HepG2 (cell line): Measurements from ENCODE around the gene DGAT2. TPM values are rescaled to one million over a fixed set of nuclear protein-coding genes. Genes with fewer than 3 reads are reported as not detected.
A peak's percentile ranks its signal among the peaks of the same experiment; 100 is the strongest.

Source experiments
- ATAC-seq: fragments of 200-7000 bp; cut with Tn5 transposase; 3 replicates; pipeline ENCODE4 v1.9.1; 2020; ENCODE audit warnings: mild to moderate bottlenecking, moderate library complexity
- BruUV-seq: library from RNA; stranded (reverse); fragments of 400-500 nt; replicated peaks from 2 replicates; lab custom pipeline; 2021; lab: Mats Ljungman, UMichigan
- CTCF ChIA-PET: fragments of 300-600 bp; formaldehyde crosslinking; extraction: SDS; loops from one replicate; lab custom pipeline; 2021; ENCODE audit warnings: low total read pairs, inconsistent platforms, low intra/inter-chr PET ratio; lab: Yijun Ruan, JAX
- POLR2A ChIA-PET: fragments of 350-600 bp; sonication (Branson Sonifier 250); formaldehyde crosslinking; loops from one replicate; lab custom pipeline; 2020; ENCODE audit warnings: antibody characterized with exemption, inconsistent platforms; lab: Yijun Ruan, JAX
- DNase-seq: peaks from one replicate; pipeline ENCODE4 v3.0.0-alpha.2; 2015; ENCODE audit warnings: low spot score
- FAIRE-seq: peaks from 3 replicates; lab custom pipeline; 2011; peaks lifted over from hg19 to GRCh38; lab: Jason Lieb, UNC
- H2AFZ ChIP-seq: one replicate; pipeline ENCODE4 v1.6.1; 2011; ENCODE audit warnings: low read length, inconsistent platforms
- H3K27ac ChIP-seq: fragments of 300-600 bp; 3 replicates; pipeline ENCODE4 v1.8.0; 2011; ENCODE audit warnings: mixed run types, mild to moderate bottlenecking, mixed read lengths, low read length, inconsistent platforms; ENCODE audit not compliant: insufficient read depth; ENCODE audit errors: extremely low read length
- H3K27me3 ChIP-seq, 2 experiments: fragments of 200-600 bp in 1 of 2; 2 replicates in 1 of 2; 3 replicates in 1 of 2; pipeline versions ENCODE4 v1.6.0 to v1.8.0; 2011; ENCODE audit warnings: low read length in 2 of 2, mild to moderate bottlenecking in 2 of 2, moderate library complexity in 2 of 2, inconsistent platforms in 1 of 2; ENCODE audit not compliant: insufficient read depth in 2 of 2, control insufficient read depth in 1 of 2
- H3K36me3 ChIP-seq, 2 experiments: fragments of 200-600 bp in 1 of 2; replicated peaks in 1 of 2; 2 replicates in 1 of 2; 3 replicates in 1 of 2; pipeline versions ENCODE4 v1.5.1 to v1.8.0; 2011; ENCODE audit warnings: low read length in 2 of 2, inconsistent platforms in 1 of 2; ENCODE audit not compliant: insufficient read depth in 2 of 2, control insufficient read depth in 1 of 2
- H3K4me1 ChIP-seq: 2 replicates; pipeline ENCODE4 v1.5.1; 2012; ENCODE audit warnings: low read length, inconsistent platforms; ENCODE audit not compliant: insufficient read depth
- H3K4me2 ChIP-seq: 2 replicates; pipeline ENCODE4 v1.6.0; 2011; ENCODE audit warnings: low read depth, low read length, inconsistent platforms
- H3K4me3 ChIP-seq, 3 experiments: fragments of 200-600 bp in 1 of 3; sonication (generic), shearing (Covaris generic) in 1 of 3; replicated peaks in 1 of 3; 2 replicates each; pipeline ENCODE4 v1.5.1; 2011 to 2016; ENCODE audit warnings: low read length in 3 of 3, inconsistent platforms in 2 of 3, low read depth in 2 of 3, mild to moderate bottlenecking in 2 of 3, control low read depth in 1 of 3, mixed read lengths in 1 of 3; ENCODE audit not compliant: insufficient read depth in 1 of 3
- H3K79me2 ChIP-seq: one replicate; pipeline ENCODE4 v1.6.1; 2011; ENCODE audit warnings: low read length, inconsistent platforms; ENCODE audit not compliant: insufficient read depth
- H3K9ac ChIP-seq: 2 replicates; pipeline ENCODE4 v1.6.0; 2011; ENCODE audit warnings: mild to moderate bottlenecking, low read depth, low read length, inconsistent platforms; ENCODE audit not compliant: insufficient read depth
- H3K9me3 ChIP-seq: 2 replicates; pipeline ENCODE4 v1.5.1; 2012; ENCODE audit warnings: mild to moderate bottlenecking, low read length
- H4K20me1 ChIP-seq: 2 replicates; pipeline ENCODE4 v1.6.0; 2011; ENCODE audit warnings: inconsistent platforms, mild to moderate bottlenecking, low read length, moderate library complexity; ENCODE audit not compliant: insufficient read depth
- ESRRA ChIP-seq: sonication (generic); formaldehyde crosslinking; IDR thresholded peaks from 2 replicates; pipeline ENCODE4 v1.5.1; 2020; ENCODE audit warnings: mild to moderate bottlenecking, low read depth, missing genetic modification reagents
- HNRNPLL ChIP-seq: fragments of 200-400 bp; formaldehyde crosslinking; IDR thresholded peaks from 2 replicates; pipeline ENCODE4 v1.6.1; 2017; ENCODE audit warnings: mild to moderate bottlenecking, low read depth, low read length; ENCODE audit not compliant: poor library complexity, severe bottlenecking
- POLR2AphosphoS5 ChIP-seq: IDR thresholded peaks from 2 replicates; pipeline ENCODE4 v1.6.1; 2012; ENCODE audit warnings: low read depth, low read length
- POLR2G ChIP-seq: fragments of 200-400 bp; formaldehyde crosslinking; IDR thresholded peaks from 2 replicates; pipeline ENCODE4 v1.6.1; 2018; ENCODE audit warnings: mild to moderate bottlenecking, low read depth, low read length, moderate library complexity
- SNAPC2 ChIP-seq: sonication (generic); formaldehyde crosslinking; IDR thresholded peaks from 2 replicates; pipeline ENCODE4 v1.8.1; 2022; ENCODE audit warnings: mild to moderate bottlenecking, missing genetic modification reagents
- TRAFD1 ChIP-seq: sonication (generic); formaldehyde crosslinking; IDR thresholded peaks from 2 replicates; pipeline ENCODE4 v1.5.1; 2020; ENCODE audit warnings: missing genetic modification reagents, mild to moderate bottlenecking, borderline replicate concordance
- ZNF17 ChIP-seq: sonication (generic); formaldehyde crosslinking; IDR thresholded peaks from 2 replicates; pipeline ENCODE4 v1.5.0; 2020; ENCODE audit warnings: mild to moderate bottlenecking, missing genetic modification reagents
- ZNF550 ChIP-seq: sonication (generic); formaldehyde crosslinking; IDR thresholded peaks from 2 replicates; pipeline ENCODE4 v1.4.0; 2020; ENCODE audit warnings: mild to moderate bottlenecking, missing genetic modification reagents, borderline replicate concordance
- ZNF687 ChIP-seq: sonication (generic); formaldehyde crosslinking; IDR thresholded peaks from 2 replicates; pipeline ENCODE4 v1.5.1; 2020; ENCODE audit warnings: mild to moderate bottlenecking, missing genetic modification reagents, moderate library complexity
- WGBS: methylation state at CpG from one replicate; pipeline ENCODE4 v1.1.6; 2017; ENCODE audit warnings: low lambda C conversion rate; 5-methylcytosine and 5-hydroxymethylcytosine counted together
- in situ Hi-C: cut with HindIII; loops from 2 replicates; pipeline ENCODE4 v1.10.0; 2017; ENCODE audit warnings: low pct_unique_long_range_greater_than_20kb; ENCODE audit not compliant: extremely low pct_ligation_motif_present
- intact Hi-C: fragments of 100-400 bp; cut with micrococcal nuclease; formaldehyde crosslinking; loops from one replicate; pipeline ENCODE4 v1.10.0; 2022; ENCODE audit not compliant: unreplicated experiment
- polyA plus RNA-seq, 8 experiments: library from polyadenylated mRNA; depleted of rRNA in 3 of 8; stranded (reverse) in 7 of 8; unstranded in 1 of 8; fragments of >200 nt; fragmentation: Illumina TruSeq in 4 of 8; extraction: Trizol in 4 of 8; gene quantifications; 2 replicates each; pipeline versions ENCODE4 v1.2.1 to v1.2.3, GENCODE V29; 2011 to 2016; ENCODE audit warnings: low read depth in 4 of 8, missing spikeins in 1 of 8, mixed read lengths in 1 of 8; ENCODE audit not compliant: insufficient read depth in 1 of 8
- total RNA-seq, 5 experiments: library from RNA; depleted of rRNA; stranded (reverse); fragments of >200 nt; fragmentation: Illumina TruSeq; extraction: Trizol; gene quantifications; 2 replicates each; pipeline ENCODE4 v1.2.3, GENCODE V29; 2016; ENCODE audit warnings: low read depth in 1 of 5
- TF ChIP-seq, protein P1 (sequence below): sonication (generic); formaldehyde crosslinking; IDR thresholded peaks from 2 replicates; pipeline ENCODE4 v1.8.1; 2023; ENCODE audit warnings: mild to moderate bottlenecking, missing genetic modification reagents, borderline replicate concordance
- TF ChIP-seq, protein P2 (sequence below): sonication (generic); formaldehyde crosslinking; IDR thresholded peaks from 2 replicates; pipeline ENCODE4 v1.4.0; 2020; ENCODE audit warnings: mild to moderate bottlenecking, missing genetic modification reagents, borderline replicate concordance

Gene DGAT2
- total and polyA plus RNA-seq, 2 of the 13 experiments (the other 11 are each of a cell fraction or from before 2014, with no cell fraction given): 39.0 to 65.6 TPM

GRCh38 chr11:75733431-75734107, 35.0 kb upstream of the DGAT2 start:
- peak; percentile 26 for ATAC-seq
- no peak for FAIRE-seq
- WGBS: 95% methylated on average over 4 of the region's 5 CpGs
- Histone ChIP-seq H3K9me3 (no peaks in the 10 kb centered on the region), H3K79me2 (no peaks in the 10 kb centered on the region), H3K4me2 (no peak overlapping the region), H3K4me3 (no peak overlapping the region), H4K20me1 (no peaks in the 10 kb centered on the region), H3K27me3 (no peaks in the 10 kb centered on the region), H3K4me1 (peaks cover 31% of the 10 kb centered on the region), H3K27ac (no peak overlapping the region), H3K9ac (no peak overlapping the region), H2AFZ (no peak overlapping the region), H3K36me3 (peaks cover 1 to 12% of the 10 kb centered on the region in 2 experiments; a peak in 2 of 5 replicates)
- no TSS peak for BruUV-seq
- ChIA-PET CTCF (no interaction called here), POLR2A (interaction anchor here (1.0 to 2.0 kb wide), 2 partner anchors 11 to 29 kb away, joined by 3 to 12 read pairs; no protein-coding TSS in a partner anchor)
- no peak for DNase-seq
- TF ChIP-seq ZNF550 (CRISPR knock-in tag) (no peak), ESRRA (no peak), POLR2AphosphoS5 (peak; percentile 6; the same call in 1 of the 2 replicates), POLR2G (peak; percentile 17; the same call in 1 of the 2 replicates), TRAFD1 (CRISPR knock-in tag) (no peak), HNRNPLL (no peak), ZNF17 (CRISPR knock-in tag) (no peak), SNAPC2 (CRISPR knock-in tag) (no peak), ZNF687 (CRISPR knock-in tag) (0 out of 2 replicates have a peak, but pooled peaks have one; percentile 15)
- TF ChIP-seq, protein P1, sequence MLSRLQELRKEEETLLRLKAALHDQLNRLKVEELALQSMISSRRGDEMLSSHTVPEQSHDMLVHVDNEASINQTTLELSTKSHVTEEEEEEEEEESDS (CRISPR knock-in tag): no peak
- TF ChIP-seq, protein P2, sequence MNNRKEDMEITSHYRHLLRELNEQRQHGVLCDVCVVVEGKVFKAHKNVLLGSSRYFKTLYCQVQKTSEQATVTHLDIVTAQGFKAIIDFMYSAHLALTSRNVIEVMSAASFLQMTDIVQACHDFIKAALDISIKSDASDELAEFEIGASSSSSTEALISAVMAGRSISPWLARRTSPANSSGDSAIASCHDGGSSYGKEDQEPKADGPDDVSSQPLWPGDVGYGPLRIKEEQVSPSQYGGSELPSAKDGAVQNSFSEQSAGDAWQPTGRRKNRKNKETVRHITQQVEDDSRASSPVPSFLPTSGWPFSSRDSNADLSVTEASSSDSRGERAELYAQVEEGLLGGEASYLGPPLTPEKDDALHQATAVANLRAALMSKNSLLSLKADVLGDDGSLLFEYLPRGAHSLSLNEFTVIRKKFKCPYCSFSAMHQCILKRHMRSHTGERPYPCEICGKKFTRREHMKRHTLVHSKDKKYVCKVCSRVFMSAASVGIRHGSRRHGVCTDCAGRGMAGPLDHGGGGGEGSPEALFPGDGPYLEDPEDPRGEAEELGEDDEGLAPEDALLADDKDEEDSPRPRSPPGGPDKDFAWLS (CRISPR knock-in tag): no peak
- intact Hi-C loops (no loop called here), in situ Hi-C loops (no loop called here)
